Measurements from ENCODE around the gene TRAF3IP3.

- TF ChIP-seq POLR2AphosphoS5 (IDR thresholded peaks at IDR 0.05) (no peak), CTCF (IDR thresholded peaks at IDR 0.05) (no peak)
These were observed 34.5 kb upstream of the TRAF3IP3 start for GRCh38 chr1:209721323-209721722.

Measured in upper lobe of left lung (tissue), 4 donors.